Measurements from ENCODE around the gene SLCO4C1. TPM values are rescaled to one million over a fixed set of nuclear protein-coding genes. Genes with fewer than 3 reads are reported as not detected.

Gene SLCO4C1
- total RNA-seq, 4 donors from 2014 or later = 0.45 to 1.3 (median 0.72) TPM

GRCh38 chr5:102211165-102211564, 84.9 kb downstream of the SLCO4C1 start:
- Histone ChIP-seq H3K27ac (no peak overlapping the region), H3K4me3 (replicated peaks in 1 of 3) (no peak overlapping the region), H3K36me3 (no peaks in the 10 kb centered on the region), H3K27me3 (no peaks in the 10 kb centered on the region), H3K4me1 (no peaks in the 10 kb centered on the region), H3K9me3 (no peaks in the 10 kb centered on the region)
- 92 to 100% methylated on average over 1 of the region's 1 CpG for WGBS, 2 donors
- DNase-seq = no peak
- TF ChIP-seq CTCF (IDR thresholded peaks at IDR 0.05) (no peak), POLR2A (IDR thresholded peaks at IDR 0.05) (no peak)
- intact Hi-C loops (cut with DNase I) = no loop called here

GRCh38 chr5:102200861-102201260, 95.2 kb downstream of the SLCO4C1 start:
- intact Hi-C loops (cut with DNase I) = no loop called here
- no peak overlapping the region for H3K27ac ChIP-seq
- DNase-seq = no peak
- H3K27me3 ChIP-seq = no peaks in the 10 kb centered on the region
- H3K36me3 ChIP-seq = no peaks in the 10 kb centered on the region
- no peaks in the 10 kb centered on the region for H3K4me1 ChIP-seq
- no peak for TF ChIP-seq POLR2A (IDR thresholded peaks at IDR 0.05)
- no peak for TF ChIP-seq CTCF (IDR thresholded peaks at IDR 0.05)
- whole genome bisulfite sequencing, 2 donors = 44 to 52% methylated on average over 3 of the region's 3 CpGs
- H3K4me3 ChIP-seq (replicated peaks in 1 of 3) = no peak overlapping the region
- no peaks in the 10 kb centered on the region for H3K9me3 ChIP-seq

- H3K4me3 ChIP-seq (replicated peaks in 1 of 3) = no peak overlapping the region
- WGBS, 2 donors = 40 to 48% methylated on average over 6 to 8 of the region's 8 CpGs
- H3K27me3 ChIP-seq = no peaks in the 10 kb centered on the region
- TF ChIP-seq POLR2A (IDR thresholded peaks at IDR 0.05) (no peak), CTCF (IDR thresholded peaks at IDR 0.05) (no peak)
- intact Hi-C loops (cut with DNase I) = no loop called here
- no peaks in the 10 kb centered on the region for H3K4me1 ChIP-seq
- no peaks in the 10 kb centered on the region for H3K36me3 ChIP-seq
- DNase-seq = no peak
- H3K9me3 ChIP-seq = no peaks in the 10 kb centered on the region
- no peak overlapping the region for H3K27ac ChIP-seq
Observed at GRCh38 chr5:102196481-102196880, 99.6 kb downstream of the SLCO4C1 start.

Other genes starting within 250 kb of the SLCO4C1 start
- not detected for gene SLCO6A1, start 202.7 kb upstream of the SLCO4C1 start, total RNA-seq